Activated T-cell treated with anti-CD3 and anti-CD28 coated beads, Interleukin-2, amount 50 U/mL, for 72 hours (primary cell): ENCODE data around the gene COL18A1. TPM values are rescaled to one million over a fixed set of nuclear protein-coding genes. Genes with fewer than 3 reads are reported as not detected.

ENCODE experiments used
- ATAC-seq, 2 donors: fragments of 150-1000 bp; cut with Tn5 transposase; replicated peaks in 1 of 2; 2 replicates each; pipeline ENCODE4 v1.10.0; 2021; ENCODE audit warnings: moderate library complexity in 2 of 2, mild to moderate bottlenecking in 1 of 2
- DNase-seq, 2 donors: peaks; one replicate each; pipeline ENCODE4 v3.0.0; 2021 to 2022; ENCODE audit warnings: mixed read lengths in 1 of 2
- H3K27ac Mint-ChIP-seq: one replicate; pipeline ENCODE4 v1.8.0; 2022; ENCODE audit warnings: mild to moderate bottlenecking, moderate library complexity, mixed read lengths
- H3K27me3 Mint-ChIP-seq: one replicate; pipeline ENCODE4 v1.8.0; 2022; ENCODE audit warnings: low read depth, mixed read lengths
- H3K36me3 Mint-ChIP-seq, 2 donors: one replicate each; pipeline ENCODE4 v1.8.0; 2022; ENCODE audit warnings: mixed read lengths in 2 of 2, mild to moderate bottlenecking in 1 of 2; ENCODE audit not compliant: insufficient read depth in 2 of 2
- H3K4me1 Mint-ChIP-seq: one replicate; pipeline ENCODE4 v1.8.0; 2022; ENCODE audit warnings: low read depth, mixed read lengths
- H3K4me3 Mint-ChIP-seq, 2 donors: one replicate each; pipeline ENCODE4 v1.8.0; 2022; ENCODE audit warnings: mild to moderate bottlenecking in 2 of 2, mixed read lengths in 2 of 2, moderate library complexity in 2 of 2
- H3K9me3 Mint-ChIP-seq, 2 donors: one replicate each; pipeline ENCODE4 v1.8.0; 2022; ENCODE audit warnings: mixed read lengths in 2 of 2
- total RNA-seq, 2 donors: library from RNA; stranded (reverse); gene quantifications; one replicate each; pipeline ENCODE4 v1.2.3, GENCODE V29; 2022

The COL18A1 gene
- total RNA-seq, 2 donors from 2014 or later = 4.9 to 7.5 TPM

GRCh38 chr21:45405271-45405818 is 380 bp downstream of the COL18A1 start:
- DNase-seq (peak; percentile 23 to 31), ATAC-seq (peak; percentile 50 to 64)
- Mint-ChIP-seq H3K27ac (no peak overlapping the region), H3K27me3 (peaks cover 47% of the 10 kb centered on the region), H3K36me3 (peaks cover 4 to 8% of the 10 kb centered on the region in 2 donors), H3K4me3 (no peak overlapping the region), H3K4me1 (peaks cover 15% of the 10 kb centered on the region), H3K9me3 (peaks cover 5 to 7% of the 10 kb centered on the region in 2 donors)

DNA sequence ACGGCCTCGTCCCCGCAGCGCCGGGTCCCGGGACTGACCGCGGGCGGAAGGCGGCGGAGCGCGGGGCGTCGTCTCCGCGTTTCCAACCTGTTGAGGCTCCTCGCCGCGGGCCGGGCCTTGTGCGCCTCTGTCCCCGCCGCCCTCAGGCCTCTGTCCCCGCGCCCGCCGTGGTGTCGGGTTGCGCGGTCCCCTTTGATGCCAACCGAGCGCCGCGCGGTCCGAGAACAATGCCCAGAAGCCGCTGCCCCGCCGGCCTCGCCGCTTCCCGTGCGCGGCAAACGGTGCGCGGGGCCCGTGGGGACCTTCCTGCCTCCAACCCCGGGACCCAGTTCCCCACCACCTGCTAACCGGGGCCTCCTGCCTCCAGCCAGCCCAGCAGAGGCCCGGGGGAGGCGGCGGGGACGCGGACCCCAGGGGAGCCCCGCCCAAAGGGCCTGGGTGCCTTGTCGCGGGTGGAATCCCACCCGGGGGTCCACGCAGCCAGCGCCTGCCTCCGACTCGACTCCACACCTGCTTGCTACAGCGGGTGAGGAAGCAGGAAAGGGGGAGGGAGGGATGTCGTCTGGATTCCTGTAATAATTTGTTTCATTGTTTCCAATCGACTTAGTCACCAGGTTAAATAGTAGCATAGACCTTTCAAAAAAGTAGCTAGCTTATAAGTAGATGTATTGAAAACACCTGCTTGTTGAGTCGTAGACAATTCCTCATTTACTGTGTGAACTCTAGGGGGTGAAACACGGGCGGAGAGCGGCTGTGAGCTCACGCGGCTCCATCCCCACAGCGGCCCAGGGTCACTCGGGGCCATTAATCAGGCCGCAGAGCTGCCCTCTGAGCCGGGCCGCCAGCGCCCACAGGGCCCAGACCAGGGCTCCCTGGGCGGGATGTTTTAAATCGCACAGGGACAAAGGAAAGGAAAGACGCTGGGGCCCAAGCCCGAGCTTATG is 1.1 kb downstream of the COL18A1 start:
- Mint-ChIP-seq H3K4me1 (peaks cover 15% of the 10 kb centered on the region), H3K36me3 (peaks cover 3 to 7% of the 10 kb centered on the region in 2 donors), H3K27ac (no peak overlapping the region), H3K27me3 (peaks cover 45% of the 10 kb centered on the region), H3K9me3 (peaks cover 4 to 6% of the 10 kb centered on the region in 2 donors), H3K4me3 (peak overlapping the region; percentile 54 to 62)
- ATAC-seq = peak; percentile 12
- peak in 1 of 2 donors; percentile 14 for DNase-seq

GRCh38 chr21:45406801-45407628 is 2.0 kb downstream of the COL18A1 start:
- H3K9me3 Mint-ChIP-seq = no peaks in the 10 kb centered on the region
- peaks cover 0 to 2% of the 10 kb centered on the region in 2 donors for H3K36me3 Mint-ChIP-seq
- no peak for DNase-seq
- no peak overlapping the region for H3K27ac Mint-ChIP-seq
- H3K4me3 Mint-ChIP-seq = peak overlapping the region; percentile 23 to 62
- H3K4me1 Mint-ChIP-seq = peaks cover 15% of the 10 kb centered on the region
- peaks cover 35% of the 10 kb centered on the region for H3K27me3 Mint-ChIP-seq
- no peak for ATAC-seq

GRCh38 chr21:45407629-45408247 is 2.8 kb downstream of the COL18A1 start:
- no peak overlapping the region for H3K27ac Mint-ChIP-seq
- ATAC-seq (no peak), DNase-seq (no peak)
- peaks cover 28% of the 10 kb centered on the region for H3K27me3 Mint-ChIP-seq
- peaks cover 0 to 2% of the 10 kb centered on the region in 2 donors for H3K36me3 Mint-ChIP-seq
- H3K4me1 Mint-ChIP-seq = peaks cover 15% of the 10 kb centered on the region
- no peak overlapping the region for H3K4me3 Mint-ChIP-seq
- no peaks in the 10 kb centered on the region for H3K9me3 Mint-ChIP-seq

DNA sequence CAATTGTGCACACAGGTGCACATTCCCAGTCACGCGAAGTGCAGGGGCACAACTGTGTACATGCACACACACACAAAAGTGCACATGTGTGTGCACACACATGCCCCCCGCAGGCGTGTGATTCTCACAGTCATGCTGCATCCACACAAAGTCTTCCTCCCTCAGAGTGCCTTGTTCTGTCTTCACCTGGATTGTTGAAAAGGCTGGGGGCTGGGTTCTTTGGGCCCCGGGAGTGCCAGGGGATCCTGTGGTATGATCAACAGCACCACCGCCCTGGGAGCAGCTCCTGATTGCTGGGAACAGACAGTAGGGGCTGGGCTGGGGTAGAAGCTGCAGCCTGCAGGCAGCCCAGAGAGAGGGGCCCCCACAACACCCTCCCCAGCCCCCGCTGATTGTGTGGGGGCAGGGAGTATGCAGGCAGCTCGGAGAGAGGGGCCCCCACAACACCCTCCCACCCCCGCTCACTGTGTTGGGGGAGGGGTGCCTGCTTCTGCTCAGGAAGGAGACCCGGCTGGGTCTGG is 3.4 kb downstream of the COL18A1 start:
- no peaks in the 10 kb centered on the region for H3K9me3 Mint-ChIP-seq
- H3K36me3 Mint-ChIP-seq = peaks cover 0 to 2% of the 10 kb centered on the region in 2 donors
- no peak overlapping the region for H3K27ac Mint-ChIP-seq
- DNase-seq = no peak
- H3K4me1 Mint-ChIP-seq = peaks cover 15% of the 10 kb centered on the region
- peaks cover 24% of the 10 kb centered on the region for H3K27me3 Mint-ChIP-seq
- no peak for ATAC-seq
- H3K4me3 Mint-ChIP-seq = no peak overlapping the region

- Mint-ChIP-seq H3K9me3 (no peaks in the 10 kb centered on the region), H3K27ac (no peak overlapping the region), H3K27me3 (peaks cover 19% of the 10 kb centered on the region), H3K36me3 (peaks cover 0 to 2% of the 10 kb centered on the region in 2 donors), H3K4me3 (no peak overlapping the region), H3K4me1 (peaks cover 10% of the 10 kb centered on the region)
- no peak for ATAC-seq
- no peak for DNase-seq
Measured at GRCh38 chr21:45408801-45409261, 3.9 kb downstream of the COL18A1 start.

DNA sequence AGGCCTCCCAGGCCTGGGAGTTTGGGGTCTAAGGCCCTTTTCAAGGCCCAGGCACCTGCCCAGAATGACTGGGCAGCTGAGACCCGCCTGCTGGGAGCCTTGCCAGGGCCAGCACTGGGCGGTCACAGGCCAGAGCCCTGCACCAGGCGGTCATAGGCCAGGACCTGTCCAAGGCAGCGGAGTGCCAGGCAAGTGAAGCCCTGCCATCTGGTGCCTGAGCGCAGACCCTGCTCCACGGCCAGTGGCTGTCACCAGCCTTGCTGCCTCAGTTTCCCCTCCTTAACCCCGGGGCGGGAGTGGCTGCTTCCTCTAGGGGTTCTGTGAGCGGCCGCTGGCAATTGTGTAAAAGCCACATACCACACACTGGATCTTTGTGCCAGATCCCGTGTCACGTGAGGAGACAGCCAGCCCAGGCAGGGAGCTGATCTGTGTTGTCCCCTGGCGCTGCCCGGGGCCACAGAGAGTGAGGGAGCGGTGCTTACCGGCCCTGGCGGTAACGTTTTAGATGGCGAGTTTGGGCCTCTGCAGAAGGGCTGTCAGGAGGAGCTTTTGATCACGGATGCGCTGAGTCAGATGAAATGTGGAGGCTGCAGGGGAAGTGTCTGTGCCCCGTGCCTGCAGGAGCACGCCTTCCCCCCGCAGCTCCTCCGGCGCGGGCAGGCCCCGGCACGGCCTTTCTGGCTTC is 4.6 kb downstream of the COL18A1 start:
- Mint-ChIP-seq H3K9me3 (no peaks in the 10 kb centered on the region), H3K27me3 (peaks cover 14% of the 10 kb centered on the region), H3K27ac (no peak overlapping the region), H3K4me1 (peaks cover 5% of the 10 kb centered on the region), H3K4me3 (no peak overlapping the region), H3K36me3 (no peaks in the 10 kb centered on the region)
- DNase-seq (no peak), ATAC-seq (no peak)

- no peaks in the 10 kb centered on the region for H3K9me3 Mint-ChIP-seq
- ATAC-seq (no peak), DNase-seq (no peak)
- no peak overlapping the region for H3K4me3 Mint-ChIP-seq
- H3K4me1 Mint-ChIP-seq = peaks cover 5% of the 10 kb centered on the region
- H3K27ac Mint-ChIP-seq = no peak overlapping the region
- no peaks in the 10 kb centered on the region for H3K36me3 Mint-ChIP-seq
- peaks cover 14% of the 10 kb centered on the region for H3K27me3 Mint-ChIP-seq
Measured at GRCh38 chr21:45410151-45410864, 5.3 kb downstream of the COL18A1 start.

DNA sequence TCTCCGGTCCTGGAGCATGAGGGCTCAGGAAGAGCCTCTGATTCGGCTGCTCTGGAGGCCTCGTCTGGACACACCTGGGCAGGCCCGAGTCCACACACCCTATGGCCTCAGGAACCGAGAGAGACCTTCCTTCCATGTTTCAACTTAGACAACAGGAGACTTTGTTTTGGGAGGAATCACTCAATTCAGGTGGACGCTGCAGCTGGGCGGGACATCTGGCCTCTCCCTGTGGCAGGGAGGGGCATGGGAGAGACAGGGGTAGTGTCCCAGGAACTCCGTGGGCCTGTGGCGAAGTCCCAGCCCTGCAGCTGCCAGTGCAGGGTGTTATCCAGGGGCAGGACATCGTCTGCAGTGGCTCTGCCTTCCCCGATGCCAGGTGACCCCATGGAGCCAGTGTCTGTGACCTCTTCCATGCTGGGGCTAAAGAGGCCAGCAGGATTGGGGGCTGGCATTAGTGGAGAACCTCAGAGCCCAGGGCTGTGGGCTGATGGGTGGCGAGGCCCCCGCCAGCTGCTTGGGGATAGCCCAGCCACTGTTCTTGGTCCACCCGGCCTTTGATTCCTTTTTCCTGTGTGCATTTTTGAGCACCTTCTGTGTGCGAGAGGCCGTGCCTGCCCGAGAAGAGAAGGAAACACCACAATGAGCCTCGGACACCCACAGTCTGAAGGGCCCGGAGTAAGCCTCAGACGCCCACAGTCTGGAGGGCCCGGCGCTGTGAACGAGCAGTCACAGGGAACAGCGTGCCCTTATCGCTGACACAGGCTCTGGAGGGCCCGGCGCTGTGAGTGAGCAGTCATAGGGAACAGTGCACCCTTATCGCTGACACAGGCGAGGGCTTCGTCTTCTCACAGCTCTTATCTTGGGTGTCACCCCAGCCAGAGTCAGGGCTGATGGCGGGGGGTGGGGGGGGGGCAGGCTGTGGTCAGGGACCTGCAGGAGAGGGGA is 6.2 kb downstream of the COL18A1 start:
- no peak for ATAC-seq
- no peak overlapping the region for H3K27ac Mint-ChIP-seq
- H3K36me3 Mint-ChIP-seq = no peaks in the 10 kb centered on the region
- H3K4me1 Mint-ChIP-seq = peaks cover 5% of the 10 kb centered on the region
- no peaks in the 10 kb centered on the region for H3K9me3 Mint-ChIP-seq
- DNase-seq = no peak
- peaks cover 14% of the 10 kb centered on the region for H3K27me3 Mint-ChIP-seq
- no peak overlapping the region for H3K4me3 Mint-ChIP-seq

DNA sequence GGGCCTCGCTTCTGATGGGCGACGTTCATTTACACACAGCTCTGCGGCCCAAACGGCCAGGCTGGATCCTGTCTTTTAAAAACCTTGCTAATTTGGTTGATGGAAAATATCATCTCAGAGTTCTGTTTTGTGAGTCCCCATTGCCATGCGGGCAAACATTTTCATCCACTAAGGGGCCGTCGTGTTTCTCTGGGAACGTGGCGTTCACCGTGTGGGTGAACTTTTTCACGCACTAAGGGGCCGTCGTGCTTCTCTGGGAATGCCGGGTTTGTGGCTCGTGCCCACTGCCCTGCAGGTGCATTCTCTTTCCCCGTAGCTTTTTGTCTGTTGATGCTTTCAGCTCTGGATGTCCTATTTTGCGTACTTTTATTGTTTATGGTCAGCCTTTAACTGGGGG is 6.8 kb downstream of the COL18A1 start:
- Mint-ChIP-seq H3K9me3 (no peaks in the 10 kb centered on the region), H3K4me3 (no peak overlapping the region), H3K4me1 (no peaks in the 10 kb centered on the region), H3K27ac (no peak overlapping the region), H3K27me3 (peaks cover 8% of the 10 kb centered on the region), H3K36me3 (no peaks in the 10 kb centered on the region)
- no peak for DNase-seq
- ATAC-seq = no peak

GRCh38 chr21:45412491-45412890 is 7.5 kb downstream of the COL18A1 start:
- ATAC-seq = no peak
- H3K27me3 Mint-ChIP-seq = peaks cover 1% of the 10 kb centered on the region
- no peak overlapping the region for H3K4me3 Mint-ChIP-seq
- no peaks in the 10 kb centered on the region for H3K9me3 Mint-ChIP-seq
- no peak for DNase-seq
- H3K4me1 Mint-ChIP-seq = no peaks in the 10 kb centered on the region
- no peak overlapping the region for H3K27ac Mint-ChIP-seq
- H3K36me3 Mint-ChIP-seq = no peaks in the 10 kb centered on the region
